GM20000 (cell line): ENCODE measurements around the gene KRTAP3-2.

Experiments used
- DNase-seq: peaks from one replicate; pipeline ENCODE4 v3.0.0; 2012; ENCODE audit warnings: low spot score
- TF ChIP-seq, protein P1 (sequence below): IDR thresholded peaks from 2 replicates; pipeline ENCODE4 v1.5.1; 2012; ENCODE audit warnings: mild to moderate bottlenecking, control low read depth; ENCODE audit errors: extremely low read depth, missing control alignments

KRTAP3-2 gene

DNA sequence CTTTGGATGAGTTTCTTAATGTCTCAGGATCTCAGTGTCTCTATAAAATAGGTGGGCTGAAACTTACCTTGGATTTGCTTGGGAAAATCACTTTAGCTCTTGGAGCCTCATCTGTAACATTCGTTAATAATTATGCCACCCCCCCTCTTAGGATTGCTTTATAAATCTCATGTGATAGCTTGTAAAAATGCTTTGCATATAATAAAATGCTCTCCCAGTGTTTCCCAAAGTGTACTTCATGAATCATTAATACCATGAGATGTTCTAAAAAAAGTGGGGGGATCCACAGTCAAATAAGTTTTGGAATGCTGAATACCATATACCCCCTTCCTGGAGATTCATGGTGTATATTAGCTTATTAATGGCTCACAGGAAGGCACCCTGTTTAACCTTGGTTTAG, 38.1 kb downstream of the KRTAP3-2 start:
- TF ChIP-seq, protein P1, sequence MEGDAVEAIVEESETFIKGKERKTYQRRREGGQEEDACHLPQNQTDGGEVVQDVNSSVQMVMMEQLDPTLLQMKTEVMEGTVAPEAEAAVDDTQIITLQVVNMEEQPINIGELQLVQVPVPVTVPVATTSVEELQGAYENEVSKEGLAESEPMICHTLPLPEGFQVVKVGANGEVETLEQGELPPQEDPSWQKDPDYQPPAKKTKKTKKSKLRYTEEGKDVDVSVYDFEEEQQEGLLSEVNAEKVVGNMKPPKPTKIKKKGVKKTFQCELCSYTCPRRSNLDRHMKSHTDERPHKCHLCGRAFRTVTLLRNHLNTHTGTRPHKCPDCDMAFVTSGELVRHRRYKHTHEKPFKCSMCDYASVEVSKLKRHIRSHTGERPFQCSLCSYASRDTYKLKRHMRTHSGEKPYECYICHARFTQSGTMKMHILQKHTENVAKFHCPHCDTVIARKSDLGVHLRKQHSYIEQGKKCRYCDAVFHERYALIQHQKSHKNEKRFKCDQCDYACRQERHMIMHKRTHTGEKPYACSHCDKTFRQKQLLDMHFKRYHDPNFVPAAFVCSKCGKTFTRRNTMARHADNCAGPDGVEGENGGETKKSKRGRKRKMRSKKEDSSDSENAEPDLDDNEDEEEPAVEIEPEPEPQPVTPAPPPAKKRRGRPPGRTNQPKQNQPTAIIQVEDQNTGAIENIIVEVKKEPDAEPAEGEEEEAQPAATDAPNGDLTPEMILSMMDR = no peak
- no peak for DNase-seq

DNA sequence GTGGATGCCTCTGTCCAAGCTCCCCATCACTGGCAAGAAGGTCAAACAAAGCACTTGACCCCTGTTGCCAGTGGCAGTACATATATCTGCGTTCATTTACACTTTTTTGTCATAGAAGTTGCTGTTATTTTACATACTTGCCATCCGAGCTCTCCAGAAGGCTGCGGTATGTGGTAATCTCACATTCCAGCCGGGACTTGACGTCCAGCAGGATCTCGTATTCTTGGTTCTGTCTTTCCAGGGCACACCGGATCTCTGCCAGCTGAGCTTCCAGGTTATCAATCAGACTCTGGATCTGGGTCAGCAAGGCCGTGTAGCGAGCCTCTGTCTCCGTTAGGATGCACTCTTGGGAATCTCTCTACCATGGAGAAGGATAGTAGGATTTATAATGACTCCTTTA, 39.6 kb downstream of the KRTAP3-2 start:
- TF ChIP-seq, protein P1 = no peak
- DNase-seq = no peak

DNA sequence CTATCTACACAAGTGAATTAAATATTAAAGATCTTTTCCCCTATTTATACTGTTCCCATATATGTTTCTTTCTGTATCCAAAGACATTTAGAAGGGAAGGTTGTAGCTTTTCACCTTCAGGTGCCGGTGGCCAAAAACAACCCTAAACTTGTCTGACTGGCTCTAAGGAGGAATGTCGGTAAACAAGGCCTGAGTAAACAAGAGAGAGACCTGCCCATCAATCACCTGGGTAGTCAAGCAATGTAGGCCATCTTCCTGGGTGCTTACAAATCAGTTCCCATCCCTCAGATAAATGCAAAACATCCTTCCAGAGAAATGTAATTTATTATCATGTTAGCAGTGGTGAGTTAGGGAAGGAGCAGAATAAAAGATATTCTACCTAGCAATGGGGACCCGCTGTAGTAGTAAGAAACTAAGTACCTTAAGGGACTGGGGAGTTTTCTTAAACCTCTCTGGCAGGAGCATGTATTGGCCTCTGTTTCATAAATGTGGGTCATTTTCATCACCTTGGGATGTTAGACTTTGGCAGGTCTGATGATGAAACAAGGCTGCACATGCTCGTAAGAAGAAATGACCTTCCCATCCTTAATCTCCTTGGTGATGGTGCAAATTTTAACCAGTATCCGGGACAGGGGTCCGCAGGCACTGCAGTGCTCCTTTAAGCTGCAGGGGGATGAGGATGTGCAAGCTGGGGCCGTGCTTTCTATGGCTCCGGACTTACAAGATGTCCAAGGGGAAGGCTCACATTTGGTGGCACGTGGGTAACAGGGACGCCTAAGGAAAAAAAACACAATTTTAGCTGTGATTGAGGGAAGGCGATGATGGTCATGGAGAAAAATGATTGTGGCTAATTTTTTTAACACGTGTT, 41.4 kb downstream of the KRTAP3-2 start:
- DNase-seq = no peak
- TF ChIP-seq, protein P1 = no peak

DNA sequence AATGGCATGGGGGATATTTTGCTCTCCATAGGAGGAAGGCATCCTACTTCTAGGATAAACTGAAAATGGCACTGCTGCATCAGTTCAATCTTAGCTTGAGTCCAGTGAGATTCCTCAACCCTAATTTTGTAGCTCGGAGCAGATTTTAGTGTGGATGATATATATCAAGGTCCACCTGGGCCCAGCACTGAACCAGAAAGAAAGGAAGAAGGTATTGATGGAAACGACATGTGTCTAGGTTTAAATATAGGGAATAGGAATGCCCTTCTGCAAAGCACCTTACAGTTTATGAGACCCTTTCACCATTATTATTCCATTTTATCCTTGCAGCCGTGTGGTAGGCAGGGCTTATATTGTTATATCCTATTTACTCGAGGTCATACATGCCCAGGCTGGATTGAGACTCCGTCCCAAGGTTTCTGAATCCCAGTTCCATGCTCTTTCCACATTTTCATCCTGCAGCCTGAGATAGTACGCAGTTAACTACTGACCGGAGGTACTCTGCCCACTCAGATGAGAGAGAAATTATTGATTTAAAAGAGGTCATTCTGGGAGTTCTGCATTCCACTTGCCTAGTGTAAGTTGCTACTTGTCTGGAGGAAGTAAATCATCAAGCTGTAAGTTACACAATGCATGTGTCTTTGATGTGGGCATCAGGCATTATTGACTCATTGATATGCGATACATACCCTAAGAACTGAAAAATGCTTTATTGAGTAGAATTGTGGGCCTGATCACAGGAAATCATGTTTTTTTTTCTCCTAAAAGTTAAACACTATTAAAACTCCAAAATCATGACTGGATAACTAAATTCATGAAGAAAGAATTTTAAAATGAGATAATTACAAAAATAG, 43.1 kb downstream of the KRTAP3-2 start:
- DNase-seq = no peak
- TF ChIP-seq, protein P1 = no peak

DNA sequence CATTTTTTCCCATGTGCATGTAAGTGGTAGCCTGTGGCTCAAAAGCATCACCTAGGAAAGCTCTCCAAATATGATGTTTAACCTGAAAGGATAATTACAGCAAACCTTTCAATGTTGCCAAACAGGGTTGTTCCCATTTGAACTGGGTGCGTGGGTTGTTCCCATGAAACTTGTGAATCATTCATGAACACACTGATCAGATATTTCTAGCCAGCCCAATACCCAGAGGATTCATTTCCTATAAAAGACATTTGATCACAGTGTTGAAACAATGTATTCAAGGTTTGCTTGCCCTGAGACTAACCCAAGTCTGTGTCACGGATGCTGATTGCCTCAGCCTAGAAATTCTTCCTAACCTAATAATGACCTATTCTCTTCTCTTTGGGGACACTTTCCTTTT, 45.8 kb downstream of the KRTAP3-2 start:
- no peak for DNase-seq
- TF ChIP-seq, protein P1 = no peak

DNA sequence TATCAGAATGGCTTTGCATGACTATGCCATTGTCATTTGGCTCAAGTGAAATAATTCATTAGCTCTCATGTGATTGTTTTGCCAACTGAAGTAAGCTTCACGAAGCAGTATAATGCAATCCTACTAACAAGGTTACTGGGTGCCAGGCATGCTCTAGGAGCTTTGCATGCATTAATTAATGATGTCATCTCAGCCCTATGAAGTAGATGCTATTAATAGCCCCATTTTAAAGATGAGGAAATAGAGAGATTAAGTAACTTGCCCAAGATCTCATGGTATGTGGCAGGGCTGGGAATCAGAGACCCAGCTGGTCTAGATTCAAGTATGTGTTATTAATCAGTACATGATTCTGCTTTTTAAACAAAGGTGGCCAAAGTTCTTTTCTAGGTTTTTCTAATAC, 47.0 kb downstream of the KRTAP3-2 start:
- DNase-seq = no peak

DNA sequence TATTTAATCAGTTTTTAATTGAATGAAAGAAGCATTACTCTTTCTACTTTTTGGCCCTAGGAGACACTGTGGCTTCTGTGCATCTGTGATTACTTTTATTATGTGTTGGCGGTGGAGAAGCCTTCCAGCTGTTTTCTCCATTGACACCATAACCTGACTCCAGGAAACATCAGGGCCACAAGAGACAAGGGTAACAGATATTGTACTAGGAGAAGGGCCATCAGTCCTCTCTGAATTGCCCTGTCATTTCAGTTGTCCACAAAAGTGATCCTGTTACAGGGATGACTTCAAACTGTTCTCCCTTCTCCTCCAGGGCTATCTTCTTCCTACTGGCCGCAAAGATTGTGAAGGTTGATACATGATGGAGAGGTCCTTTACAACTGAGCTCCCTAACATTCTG, 47.6 kb downstream of the KRTAP3-2 start:
- DNase-seq = no peak
- TF ChIP-seq, protein P1 = no peak

More for the DNA sequence above, 47.0 kb downstream of the KRTAP3-2 start:
- TF ChIP-seq, protein P1 = no peak
